C4-2B (cell line): Measurements from ENCODE around the gene SOCS7.

ENCODE experiments used
- H3K27ac ChIP-seq: fragments of 450-650 bp; 2 replicates; pipeline ENCODE4 v1.5.1; 2017
- ZFX ChIP-seq: fragments of 450-650 bp; IDR thresholded peaks from 2 replicates; pipeline ENCODE4 v1.6.1; 2017
- TF ChIP-seq, protein P1 (sequence below): fragments of 450-650 bp; conservative IDR thresholded peaks from 2 replicates; pipeline ENCODE4 v1.5.1; 2017; ENCODE audit warnings: mild to moderate bottlenecking

The SOCS7 gene

DNA sequence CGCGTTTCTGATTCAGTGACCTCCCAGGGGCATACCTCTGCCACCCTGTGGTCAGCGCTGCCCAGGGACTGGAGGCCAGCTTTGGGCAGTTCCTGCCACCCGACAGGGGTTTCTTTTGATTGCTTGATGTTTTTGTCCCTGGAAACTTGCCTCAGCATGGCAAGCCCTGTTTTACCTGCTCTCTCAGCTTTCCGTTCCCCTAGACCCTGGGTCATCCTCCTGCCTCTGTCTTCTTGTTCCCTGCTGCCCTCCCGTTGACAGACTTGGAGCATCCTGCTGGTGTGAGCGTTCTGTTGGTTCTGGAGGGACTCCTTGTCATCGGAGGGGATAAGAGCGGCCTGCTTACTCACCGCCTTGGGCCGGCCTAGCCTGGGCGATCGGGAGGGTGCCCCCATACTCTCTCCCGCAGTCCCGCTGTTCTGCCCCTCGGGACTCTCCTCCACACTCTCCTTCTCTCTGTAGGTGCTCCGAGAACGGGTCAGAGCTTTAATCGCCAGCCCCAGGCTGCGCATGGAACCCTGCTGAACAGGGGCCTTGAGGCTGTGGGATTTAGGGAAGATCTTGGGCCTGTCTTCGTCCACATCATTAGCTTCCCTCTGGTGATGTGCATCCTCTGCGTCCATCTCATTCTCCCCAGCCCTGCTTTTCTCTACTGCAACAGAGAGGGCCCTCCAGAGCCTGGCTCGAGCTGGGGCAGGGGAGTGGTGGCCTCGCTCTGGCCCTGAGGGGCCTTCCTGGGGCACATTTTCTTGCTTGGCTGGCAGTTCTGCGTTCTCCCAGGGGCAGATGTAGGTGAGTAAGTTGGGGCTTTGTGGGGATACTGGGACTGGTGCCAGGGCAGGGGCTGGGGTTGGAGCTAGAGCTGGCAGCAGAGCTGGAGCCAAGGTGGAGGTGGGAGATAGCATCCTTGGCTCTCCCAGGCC is 21.6 kb upstream of the SOCS7 start:
- no peak overlapping the region for H3K27ac ChIP-seq
- TF ChIP-seq, protein P1, sequence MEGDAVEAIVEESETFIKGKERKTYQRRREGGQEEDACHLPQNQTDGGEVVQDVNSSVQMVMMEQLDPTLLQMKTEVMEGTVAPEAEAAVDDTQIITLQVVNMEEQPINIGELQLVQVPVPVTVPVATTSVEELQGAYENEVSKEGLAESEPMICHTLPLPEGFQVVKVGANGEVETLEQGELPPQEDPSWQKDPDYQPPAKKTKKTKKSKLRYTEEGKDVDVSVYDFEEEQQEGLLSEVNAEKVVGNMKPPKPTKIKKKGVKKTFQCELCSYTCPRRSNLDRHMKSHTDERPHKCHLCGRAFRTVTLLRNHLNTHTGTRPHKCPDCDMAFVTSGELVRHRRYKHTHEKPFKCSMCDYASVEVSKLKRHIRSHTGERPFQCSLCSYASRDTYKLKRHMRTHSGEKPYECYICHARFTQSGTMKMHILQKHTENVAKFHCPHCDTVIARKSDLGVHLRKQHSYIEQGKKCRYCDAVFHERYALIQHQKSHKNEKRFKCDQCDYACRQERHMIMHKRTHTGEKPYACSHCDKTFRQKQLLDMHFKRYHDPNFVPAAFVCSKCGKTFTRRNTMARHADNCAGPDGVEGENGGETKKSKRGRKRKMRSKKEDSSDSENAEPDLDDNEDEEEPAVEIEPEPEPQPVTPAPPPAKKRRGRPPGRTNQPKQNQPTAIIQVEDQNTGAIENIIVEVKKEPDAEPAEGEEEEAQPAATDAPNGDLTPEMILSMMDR, result no peak
- TF ChIP-seq ZFX, result no peak

DNA sequence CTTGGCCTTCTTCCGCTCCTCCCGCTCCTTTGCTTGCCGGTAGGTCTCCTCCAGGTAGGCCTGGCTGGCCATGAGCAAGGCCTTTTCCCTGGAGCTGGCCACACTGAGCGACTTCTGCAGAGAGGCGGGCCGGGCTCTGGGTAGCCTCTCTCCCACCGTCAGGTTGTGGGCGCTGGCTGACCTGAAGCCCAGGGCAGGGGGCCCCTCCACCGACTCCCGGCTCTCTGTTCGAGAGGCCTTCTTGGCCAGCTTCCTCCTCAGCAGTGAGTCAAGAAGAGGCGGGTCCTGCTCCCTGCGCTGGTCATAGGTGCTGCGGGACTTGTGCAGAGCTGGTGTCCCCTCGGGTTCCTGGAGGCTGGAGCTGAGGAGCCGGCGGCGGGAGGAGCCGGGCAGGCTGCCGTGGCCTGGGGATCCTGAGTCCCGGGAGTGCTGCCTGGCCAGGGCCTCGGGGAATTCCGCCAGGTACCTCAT is 20.7 kb upstream of the SOCS7 start:
- no peak for TF ChIP-seq ZFX
- TF ChIP-seq, protein P1, result no peak
- H3K27ac ChIP-seq, result no peak overlapping the region

DNA sequence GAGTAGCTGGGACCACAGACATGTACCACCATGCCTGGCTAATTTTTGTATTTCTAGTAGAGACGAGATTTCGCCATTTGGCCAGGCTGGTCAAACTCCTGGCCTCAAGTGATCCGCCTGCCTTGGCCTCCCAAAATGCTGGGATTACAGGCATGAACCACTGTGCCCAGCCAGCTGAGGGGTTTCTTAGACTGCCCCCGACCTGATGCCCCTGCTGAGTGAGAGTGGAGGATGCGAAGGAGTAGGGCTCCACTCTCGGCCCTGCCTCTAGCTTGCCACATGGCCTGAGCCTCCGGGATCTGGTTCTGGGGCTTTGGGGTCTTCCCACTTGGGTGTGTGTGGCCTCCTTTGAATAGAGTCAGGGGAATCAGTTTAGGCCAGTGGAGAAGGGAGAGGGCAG is 18.9 kb upstream of the SOCS7 start:
- no peak for TF ChIP-seq ZFX
- TF ChIP-seq, protein P1, result no peak
- no peak overlapping the region for H3K27ac ChIP-seq

DNA sequence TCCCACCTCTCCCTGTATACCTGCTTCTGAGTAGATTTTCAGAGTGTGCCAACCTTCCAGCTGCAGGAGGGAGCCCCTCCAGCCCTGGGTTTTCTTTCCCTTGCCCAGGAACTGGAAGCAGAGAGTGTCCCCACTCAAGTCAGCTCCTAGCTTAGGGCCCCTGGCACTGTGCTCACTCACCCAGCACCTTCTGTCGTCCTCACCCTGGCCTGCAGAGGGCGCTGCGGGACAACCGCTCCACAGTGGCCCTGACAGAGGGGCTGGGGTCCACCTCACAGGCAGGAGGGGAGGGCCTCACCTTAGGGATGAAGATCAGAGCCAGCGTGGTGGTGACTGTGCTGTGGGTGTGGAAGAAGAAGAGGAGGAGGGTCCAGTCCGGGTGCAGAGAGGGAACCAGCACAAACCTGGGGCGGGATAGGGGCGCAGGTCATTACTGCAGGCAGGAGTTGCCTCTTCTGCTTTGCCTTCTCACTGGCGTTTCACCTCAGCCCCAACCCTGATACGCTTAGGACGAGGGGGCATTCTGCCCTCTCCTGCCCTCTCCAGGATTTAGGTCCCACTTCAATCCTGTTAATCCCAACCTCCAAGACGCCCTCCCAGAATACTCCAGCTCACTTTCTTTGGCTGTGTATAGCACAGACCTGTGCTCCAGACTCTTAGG is 17.9 kb upstream of the SOCS7 start:
- no peak overlapping the region for H3K27ac ChIP-seq
- TF ChIP-seq ZFX, result no peak
- TF ChIP-seq, protein P1, result peak; percentile 89

DNA sequence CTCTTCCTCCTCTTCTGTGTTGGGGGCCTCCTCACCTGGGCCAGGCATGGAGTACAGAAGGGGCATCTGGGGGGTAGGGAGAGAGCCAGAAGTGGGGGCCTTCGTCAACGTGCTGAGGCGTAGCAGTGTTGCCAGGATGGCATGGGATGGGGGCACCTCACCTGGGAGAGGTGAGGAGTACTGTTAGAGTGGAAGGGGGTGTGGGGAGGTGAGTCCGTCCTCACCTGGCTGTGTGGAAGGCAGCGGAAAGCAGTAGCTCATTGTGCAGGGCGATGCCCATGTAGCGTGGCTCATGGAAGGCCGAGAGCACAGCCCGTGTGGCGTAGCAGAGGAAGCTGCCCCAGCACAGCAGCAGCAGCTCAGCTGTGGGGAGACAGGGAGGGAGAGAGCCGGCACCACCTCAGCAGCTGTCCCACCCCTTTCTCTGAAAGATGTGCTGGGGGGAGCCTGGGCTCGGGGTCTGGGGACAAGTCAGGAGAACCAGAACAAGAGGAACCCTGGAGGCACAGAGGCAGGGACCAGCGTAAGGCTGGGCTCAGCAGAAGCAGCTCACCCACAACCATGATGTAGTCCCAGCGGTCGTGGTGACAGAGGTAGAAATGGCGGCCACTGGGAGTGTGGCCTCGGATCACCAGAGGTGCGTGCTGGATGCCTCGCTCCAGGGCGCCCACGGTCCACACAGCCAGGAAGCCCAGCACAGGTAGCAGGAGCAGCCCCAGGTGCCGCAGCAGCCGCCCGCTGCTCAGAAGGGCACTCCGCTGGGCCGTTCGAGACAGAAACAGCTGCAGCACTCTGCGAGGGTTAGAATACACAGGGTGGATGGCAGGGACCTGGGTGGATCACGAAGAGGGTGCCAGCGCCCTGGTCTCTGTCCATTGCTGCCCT is 16.9 kb upstream of the SOCS7 start:
- TF ChIP-seq, protein P1, result no peak
- TF ChIP-seq ZFX, result no peak
- H3K27ac ChIP-seq, result no peak overlapping the region

DNA sequence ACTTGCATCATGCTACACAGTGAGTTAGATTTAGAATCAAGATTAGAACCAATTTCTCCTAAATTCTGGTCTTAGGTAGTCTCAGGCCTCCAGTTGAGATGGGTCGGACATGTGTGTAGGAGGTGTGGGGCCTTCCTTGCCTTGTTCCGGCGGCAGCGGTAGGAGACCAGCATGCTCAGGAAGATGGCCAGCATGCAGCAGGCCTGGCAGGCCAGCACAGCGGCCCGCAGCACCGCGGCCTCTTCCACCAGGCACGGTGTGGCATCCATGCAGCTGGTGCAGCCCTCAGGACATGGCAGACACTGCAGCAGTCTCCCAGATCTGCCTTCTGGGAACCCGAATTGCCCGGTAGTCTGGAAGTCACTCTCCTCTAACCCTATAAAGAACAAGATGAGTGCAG is 14.8 kb upstream of the SOCS7 start:
- H3K27ac ChIP-seq, result no peak overlapping the region
- TF ChIP-seq, protein P1, result no peak
- TF ChIP-seq ZFX, result no peak
